GM23248 (cell line): Measurements from ENCODE around the gene GRIK5. TPM values are rescaled to one million over a fixed set of nuclear protein-coding genes. Genes with fewer than 3 reads are reported as not detected.

Experiments used
- DNase-seq: peaks from one replicate; pipeline ENCODE4 v3.0.0-alpha.2; 2015
- H2AFZ ChIP-seq: fragments of 200-600 bp; sonication (generic); 2 replicates; pipeline ENCODE4 v1.6.1; 2016; ENCODE audit warnings: antibody characterized with exemption
- H3F3A ChIP-seq: fragments of 200-600 bp; sonication (generic); 2 replicates; pipeline ENCODE4 v1.6.1; 2016; ENCODE audit warnings: mild to moderate bottlenecking, antibody characterized with exemption, mixed run types; ENCODE audit not compliant: insufficient read depth
- H3K27ac ChIP-seq: fragments of 200-600 bp; sonication (generic); 2 replicates; pipeline ENCODE4 v1.5.1; 2016; ENCODE audit warnings: mild to moderate bottlenecking
- H3K27me3 ChIP-seq: fragments of 200-600 bp; sonication (generic); replicated peaks from 2 replicates; pipeline ENCODE4 v1.6.1; 2016; ENCODE audit warnings: mild to moderate bottlenecking; ENCODE audit not compliant: insufficient read depth
- H3K36me3 ChIP-seq: fragments of 200-600 bp; sonication (generic); 2 replicates; pipeline ENCODE4 v1.6.1; 2016; ENCODE audit warnings: low read depth, mild to moderate bottlenecking
- H3K4me1 ChIP-seq: fragments of 200-600 bp; sonication (generic); 2 replicates; pipeline ENCODE4 v1.6.1; 2016; ENCODE audit warnings: mild to moderate bottlenecking; ENCODE audit not compliant: insufficient read depth
- H3K4me2 ChIP-seq: fragments of 200-600 bp; sonication (generic); one replicate; pipeline ENCODE4 v1.6.1; 2016; ENCODE audit warnings: mild to moderate bottlenecking; ENCODE audit not compliant: unreplicated experiment
- H3K4me3 ChIP-seq: fragments of 200-600 bp; sonication (generic); 2 replicates; pipeline ENCODE4 v1.5.1; 2016; ENCODE audit warnings: mild to moderate bottlenecking
- H3K79me2 ChIP-seq: fragments of 200-600 bp; sonication (generic); 2 replicates; pipeline ENCODE4 v1.6.1; 2016; ENCODE audit warnings: mild to moderate bottlenecking; ENCODE audit not compliant: insufficient read depth
- H3K9ac ChIP-seq: fragments of 200-600 bp; sonication (generic); 2 replicates; pipeline ENCODE4 v1.6.1; 2016; ENCODE audit warnings: mild to moderate bottlenecking
- H3K9me2 ChIP-seq: fragments of 200-600 bp; sonication (generic); 2 replicates; pipeline ENCODE4 v1.6.1; 2016; ENCODE audit warnings: mixed run types, mild to moderate bottlenecking, moderate library complexity; ENCODE audit not compliant: insufficient read depth
- H3K9me3 ChIP-seq: fragments of 200-600 bp; sonication (generic); one replicate; pipeline ENCODE4 v1.6.1; 2017; ENCODE audit warnings: low read depth
- H4K20me1 ChIP-seq: fragments of 200-600 bp; sonication (generic); 2 replicates; pipeline ENCODE4 v1.6.0; 2016; ENCODE audit not compliant: insufficient read depth
- EZH2 ChIP-seq: fragments of 200-600 bp; sonication (generic); IDR thresholded peaks from 2 replicates; pipeline ENCODE4 v1.6.1; 2018; ENCODE audit warnings: antibody characterized with exemption, mild to moderate bottlenecking; ENCODE audit not compliant: insufficient read depth, poor library complexity, severe bottlenecking
- EZH2phosphoT487 ChIP-seq: fragments of 200-600 bp; sonication (generic); IDR thresholded peaks from 2 replicates; pipeline ENCODE4 v1.6.1; 2018; ENCODE audit warnings: antibody characterized with exemption, moderate library complexity, mild to moderate bottlenecking, low read depth; ENCODE audit not compliant: insufficient read depth
- WGBS, 2 experiments: methylation state at CpG; one replicate each; pipeline ENCODE4 v1.1.6; 2015 to 2017; ENCODE audit warnings: low lambda C conversion rate in 2 of 2, low coverage in 1 of 2; ENCODE audit errors: missing lambda C conversion rate in 2 of 2; 5-methylcytosine and 5-hydroxymethylcytosine counted together
- in situ Hi-C: fragments of 300-500 bp; cut with MboI; formaldehyde crosslinking; loops from 2 replicates; pipeline ENCODE4 v1.15.0; 2020
- polyA plus RNA-seq: library from polyadenylated mRNA; unstranded; fragments of >200 nt; fragmentation: Nextera tagmentation; extraction: Ambion mirVana; gene quantifications from 2 replicates; pipeline ENCODE4 v1.2.1, GENCODE V29; 2016
- total RNA-seq: library from RNA; depleted of rRNA; stranded (reverse); fragments of >200 nt; shearing (Covaris generic); gene quantifications from 2 replicates; pipeline ENCODE4 v1.2.3, GENCODE V29; 2014; rRNA removed

The GRIK5 gene
- total RNA-seq (not detected in 2 replicates), polyA plus RNA-seq (not detected in 2 replicates)

GRCh38 chr19:42069619-42070351 lies at the start of gene GRIK5:
Gene GRIK5 (minus strand): TSS chr19:42070206. CDS start chr19:42065770, 4,436 bp downstream.
- Histone ChIP-seq H3K9me2 (no peaks in the 10 kb centered on the region), H3F3A (no peaks in the 10 kb centered on the region), H3K36me3 (no peaks in the 10 kb centered on the region), H3K9ac (no peak within 1 kb of the TSS), H4K20me1 (no peaks in the 10 kb centered on the region), H3K4me2 (no peak within 1 kb of the TSS), H3K4me3 (no peak within 1 kb of the TSS), H3K27me3 (peaks cover 24% of the 10 kb centered on the region), H3K79me2 (no peaks in the 10 kb centered on the region), H2AFZ (no peak within 1 kb of the TSS), H3K4me1 (no peaks in the 10 kb centered on the region), H3K9me3 (no peaks in the 10 kb centered on the region), H3K27ac (no peak within 1 kb of the TSS)
- in situ Hi-C loops = no loop called here
- WGBS, 2 experiments = 11 to 12% methylated on average over 9 to 29 of the region's 29 CpGs
- DNase-seq = peak; percentile 21
- TF ChIP-seq EZH2phosphoT487 (no peak), EZH2 (no peak)

GRCh38 chr19:42117076-42117475 lies 47.1 kb upstream of the GRIK5 start:
- TF ChIP-seq EZH2 = no peak
- no peak for TF ChIP-seq EZH2phosphoT487
- Histone ChIP-seq H2AFZ (no peak overlapping the region), H3K27ac (no peak overlapping the region), H3K9me3 (no peaks in the 10 kb centered on the region), H4K20me1 (no peaks in the 10 kb centered on the region), H3K36me3 (no peaks in the 10 kb centered on the region), H3K9ac (no peak overlapping the region), H3K27me3 (no peaks in the 10 kb centered on the region), H3K79me2 (no peaks in the 10 kb centered on the region), H3K4me3 (no peak overlapping the region), H3F3A (peaks cover 37% of the 10 kb centered on the region), H3K9me2 (no peaks in the 10 kb centered on the region), H3K4me1 (peaks cover 41% of the 10 kb centered on the region), H3K4me2 (no peak overlapping the region)
- 96 to 100% methylated on average over 4 to 6 of the region's 6 CpGs for WGBS, 2 experiments
- DNase-seq = no peak
- in situ Hi-C loops = no loop called here

- H3F3A ChIP-seq = peaks cover 43% of the 10 kb centered on the region
- TF ChIP-seq EZH2phosphoT487 (no peak), EZH2 (no peak)
- in situ Hi-C loops = no loop called here
- H2AFZ ChIP-seq = no peak overlapping the region
- H3K9me3 ChIP-seq = no peaks in the 10 kb centered on the region
- H3K9ac ChIP-seq = no peak overlapping the region
- H3K27ac ChIP-seq = no peak overlapping the region
- no peak for DNase-seq
- H3K27me3 ChIP-seq = no peaks in the 10 kb centered on the region
- peaks cover 41% of the 10 kb centered on the region for H3K4me1 ChIP-seq
- no peak overlapping the region for H3K4me2 ChIP-seq
- no peak overlapping the region for H3K4me3 ChIP-seq
- WGBS, 2 experiments = 90 to 98% methylated on average over 11 to 20 of the region's 20 CpGs
- no peaks in the 10 kb centered on the region for H3K9me2 ChIP-seq
- no peaks in the 10 kb centered on the region for H3K79me2 ChIP-seq
- H3K36me3 ChIP-seq = no peaks in the 10 kb centered on the region
- no peaks in the 10 kb centered on the region for H4K20me1 ChIP-seq
Observed at GRCh38 chr19:42116308-42117075, 46.5 kb upstream of the GRIK5 start.

GRCh38 chr19:42115705-42116104 lies 45.7 kb upstream of the GRIK5 start:
- Histone ChIP-seq H3K27ac (no peak overlapping the region), H3K4me1 (peaks cover 42% of the 10 kb centered on the region), H3K9ac (no peak overlapping the region), H3K4me3 (no peak overlapping the region), H3K27me3 (no peaks in the 10 kb centered on the region), H3K4me2 (no peak overlapping the region), H3K9me3 (no peaks in the 10 kb centered on the region), H3F3A (peaks cover 51% of the 10 kb centered on the region), H3K79me2 (no peaks in the 10 kb centered on the region), H2AFZ (no peak overlapping the region), H4K20me1 (no peaks in the 10 kb centered on the region), H3K36me3 (no peaks in the 10 kb centered on the region), H3K9me2 (no peaks in the 10 kb centered on the region)
- in situ Hi-C loops = no loop called here
- 85 to 92% methylated on average over 4 of the region's 4 CpGs for WGBS, 2 experiments
- no peak for DNase-seq
- no peak for TF ChIP-seq EZH2phosphoT487
- TF ChIP-seq EZH2 = no peak
